HG03571 (cell line): ENCODE data around the gene SZT2.
"Not testable (repeated sequence)": the region's sequence is repeated elsewhere in the genome, so short reads cannot be mapped to it uniquely, and the experiment has no call there.

ENCODE experiments used
- ATAC-seq: cut with Tn5 transposase; IDR thresholded peaks from one replicate; pipeline ENCODE4 v1.9.1; 2021; ENCODE audit not compliant: unreplicated experiment

Gene SZT2

GRCh38 chr1:43360616-43361015, 29.1 kb upstream of the SZT2 start:
- ATAC-seq, result no peak

DNA sequence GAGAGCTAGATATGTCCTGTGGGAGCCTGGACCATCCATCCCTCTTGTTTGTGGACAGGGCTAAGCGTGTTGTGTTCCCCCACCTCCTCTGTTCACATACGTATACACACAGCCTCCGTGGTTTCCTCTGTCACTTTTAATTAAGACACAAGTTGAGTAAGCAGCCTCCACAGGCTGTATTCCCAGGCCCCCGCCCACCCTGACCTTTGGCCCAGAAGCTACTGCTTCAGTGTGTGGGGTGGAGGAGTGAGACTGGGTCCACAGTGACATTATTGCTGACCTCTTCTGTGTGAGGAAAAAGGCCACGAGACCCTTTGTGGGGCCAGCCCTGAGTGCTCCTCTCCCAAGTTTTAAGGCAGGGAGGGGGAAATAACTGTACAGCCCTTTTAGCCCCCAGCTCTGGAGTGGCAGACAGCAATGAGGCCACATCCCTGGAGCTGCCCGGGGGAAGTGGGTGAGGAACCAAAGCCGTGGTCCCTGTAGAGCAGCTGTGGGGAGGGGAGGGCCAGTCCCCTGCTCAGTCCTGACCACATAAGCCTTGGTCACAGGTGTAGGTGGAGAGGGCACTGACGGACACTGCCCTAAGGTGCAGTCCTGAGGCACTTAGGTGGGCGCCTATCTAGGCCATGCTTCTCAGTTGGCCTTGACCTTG, 26.3 kb upstream of the SZT2 start:
- ATAC-seq, result no peak

DNA sequence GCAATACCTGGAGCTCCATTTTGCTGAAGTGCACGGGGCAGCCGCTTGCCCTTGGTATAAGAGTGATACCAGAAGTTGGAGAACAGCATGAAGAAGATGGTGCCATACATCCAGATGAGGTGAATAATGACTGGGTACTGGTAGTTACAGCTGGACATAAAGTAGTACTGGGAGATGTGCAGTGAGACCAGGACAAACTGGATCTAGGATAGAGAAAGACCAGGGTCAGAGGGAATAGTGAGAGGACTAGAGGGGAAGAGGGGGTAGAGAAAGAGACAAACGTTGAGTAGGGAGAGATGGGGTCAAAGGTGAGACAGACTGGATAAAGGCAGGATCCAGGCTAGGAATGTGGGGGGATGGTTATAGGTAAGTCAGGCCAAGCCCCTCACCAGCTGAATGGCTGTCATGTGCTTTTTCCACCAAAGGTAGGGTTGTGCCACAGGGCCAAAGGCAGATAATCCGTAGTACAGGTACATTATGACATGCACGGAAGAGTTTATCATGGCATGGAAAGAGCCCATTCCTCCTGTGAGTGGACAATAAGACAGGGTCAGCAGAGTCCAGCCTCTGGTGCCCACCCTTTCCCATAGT, 25.7 kb upstream of the SZT2 start:
- no peak for ATAC-seq

GRCh38 chr1:43365678-43366077, 24.0 kb upstream of the SZT2 start:
- ATAC-seq, result no peak

DNA sequence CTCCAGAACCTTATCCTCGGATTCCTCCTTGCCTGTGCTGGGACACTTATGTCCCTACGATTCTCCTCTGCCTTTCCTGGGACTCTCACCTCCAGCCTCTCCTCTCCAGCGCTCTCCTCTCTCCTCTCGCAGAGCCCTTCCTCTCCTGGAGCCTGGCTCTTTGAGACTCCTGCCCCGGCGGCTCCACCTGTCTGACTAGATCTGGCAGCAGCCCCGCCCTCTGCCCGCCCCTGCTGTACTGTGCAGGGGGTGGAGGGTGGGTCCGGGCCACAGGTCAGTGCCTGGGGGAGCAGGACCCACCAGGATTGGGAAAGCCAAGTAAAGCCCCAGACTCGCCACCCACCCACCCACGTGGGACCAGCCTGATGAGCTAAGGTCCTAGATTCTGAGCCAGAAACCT, 23.5 kb upstream of the SZT2 start:
- no peak for ATAC-seq

GRCh38 chr1:43366601-43367025, 23.1 kb upstream of the SZT2 start:
- ATAC-seq, result no peak

- ATAC-seq, result no peak
Observed at GRCh38 chr1:43367026-43367903, 22.4 kb upstream of the SZT2 start.

- ATAC-seq, result peak; percentile 71
Observed at GRCh38 chr1:43367904-43368645, 21.6 kb upstream of the SZT2 start, which contains the start of gene ELOVL1. ELOVL1 (minus strand) TSS chr1:43368011; CDS start chr1:43365609, 2,402 bp downstream.

GRCh38 chr1:43368646-43369020, 21.1 kb upstream of the SZT2 start:
- no peak for ATAC-seq

GRCh38 chr1:43369779-43370178, 19.9 kb upstream of the SZT2 start:
- ATAC-seq, result not testable (repeated sequence)

- no peak for ATAC-seq
Observed at GRCh38 chr1:43370564-43370963, 19.1 kb upstream of the SZT2 start.

- ATAC-seq, result no peak
Observed at GRCh38 chr1:43372172-43372571, 17.5 kb upstream of the SZT2 start.

- ATAC-seq, result no peak
Observed at GRCh38 chr1:43373066-43373940, 16.4 kb upstream of the SZT2 start.

DNA sequence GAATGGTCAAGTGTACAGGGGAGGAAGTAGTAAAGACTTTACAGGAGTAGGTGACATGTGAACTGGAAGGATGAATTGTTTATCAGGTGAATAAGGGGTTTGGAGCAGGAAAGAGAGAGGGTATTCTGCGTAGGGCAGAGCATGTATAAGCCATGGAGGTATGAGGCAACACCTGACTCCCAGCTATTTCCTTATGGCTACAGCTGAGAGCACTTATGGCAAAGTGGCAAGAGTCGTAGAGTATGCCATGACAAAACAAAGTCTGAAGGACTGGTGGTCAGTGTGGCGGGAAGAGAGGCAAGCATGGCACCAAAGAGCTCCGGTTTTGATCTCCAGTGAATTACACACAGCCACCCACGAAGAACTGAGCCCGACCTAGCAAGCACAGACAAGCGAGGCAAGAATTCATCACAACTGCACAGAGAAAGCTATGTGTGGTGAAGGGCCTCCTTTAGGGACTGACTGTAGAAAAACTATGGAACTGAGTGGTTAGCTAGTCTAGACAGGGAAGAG, 12.9 kb upstream of the SZT2 start:
- ATAC-seq, result no peak

- no peak for ATAC-seq
Observed at GRCh38 chr1:43377831-43378230, 11.9 kb upstream of the SZT2 start.

- ATAC-seq, result no peak
Observed at GRCh38 chr1:43379476-43379875, 10.2 kb upstream of the SZT2 start.

DNA sequence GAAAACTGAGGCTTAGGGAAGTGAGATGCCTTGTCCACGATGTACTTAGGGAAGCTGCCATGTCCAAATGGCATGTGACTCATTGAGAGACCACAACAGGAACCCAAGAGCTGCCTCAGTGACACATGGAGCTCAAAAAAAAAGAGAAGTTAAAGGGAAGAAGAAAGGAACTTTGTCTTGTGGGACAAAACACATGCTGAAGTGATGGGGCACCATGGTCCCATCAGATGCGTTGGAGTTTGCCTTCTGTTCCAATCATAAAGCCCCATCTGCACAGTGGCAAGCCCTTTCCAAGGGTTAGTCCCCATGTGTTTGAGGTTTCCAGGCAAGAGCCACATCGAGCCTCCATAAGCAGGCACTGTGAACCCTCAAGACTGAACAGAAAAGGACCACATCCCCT, 8.1 kb upstream of the SZT2 start:
- ATAC-seq, result no peak

DNA sequence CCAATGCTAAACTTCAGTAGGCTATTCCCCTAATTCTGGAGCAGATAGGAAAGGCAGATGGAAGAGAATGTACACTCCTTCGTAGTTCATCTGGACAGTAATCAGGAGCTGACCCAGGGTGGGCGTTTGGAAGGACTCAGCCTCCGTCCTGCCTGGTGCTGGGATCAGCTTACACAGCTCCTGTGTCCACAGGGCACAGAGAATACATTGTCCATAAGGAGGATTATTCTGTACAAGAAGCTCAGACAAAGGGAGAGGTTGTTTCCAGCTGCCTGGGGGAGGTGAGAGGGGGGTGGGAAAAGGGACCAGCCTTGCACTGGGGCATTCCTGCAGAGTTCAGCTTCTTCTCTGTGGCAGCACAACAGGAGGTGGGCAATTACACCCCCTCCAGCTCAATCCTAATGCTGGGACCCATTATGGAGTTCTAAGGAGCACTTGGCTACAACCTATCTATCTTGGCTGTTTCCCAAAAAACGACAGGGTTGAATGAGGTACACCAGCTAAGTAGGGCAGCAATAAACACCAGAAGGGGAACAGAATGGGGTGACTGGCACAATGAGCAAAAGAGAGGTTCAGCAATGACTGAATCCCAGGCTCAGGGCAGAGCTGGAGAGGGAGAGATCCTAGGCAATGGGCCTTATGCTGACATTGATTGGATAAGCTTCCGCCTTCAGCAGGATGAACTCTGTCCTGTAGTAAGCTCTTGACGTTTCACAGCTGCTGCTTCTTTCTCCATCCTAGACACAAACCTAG, 7.5 kb upstream of the SZT2 start:
- ATAC-seq, result no peak

DNA sequence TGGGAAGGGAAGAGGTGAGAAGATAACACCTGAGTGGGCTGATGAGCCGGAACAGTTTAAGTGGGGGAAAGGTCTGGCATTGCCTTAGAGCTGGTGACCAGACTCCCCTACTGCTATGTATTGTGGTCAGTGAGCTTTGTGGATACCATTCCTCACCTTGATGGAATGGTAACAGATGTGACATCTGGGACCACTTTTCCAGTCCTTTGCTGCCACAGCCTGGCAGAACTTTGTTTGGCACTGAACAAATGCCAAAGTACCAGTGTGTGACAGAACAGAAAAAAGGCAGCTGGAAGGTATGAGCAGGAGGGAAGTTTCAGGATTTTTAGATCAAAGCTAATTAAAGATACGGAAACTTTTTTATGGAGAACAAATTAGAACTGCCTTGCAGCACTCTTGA, 6.2 kb upstream of the SZT2 start:
- ATAC-seq, result no peak
